Epidermal melanocyte (primary cell): ENCODE measurements around the gene TEDC2.

Experiments used
- DNase-seq: peaks from one replicate; pipeline ENCODE4 v3.0.0; 2011; ENCODE audit warnings: low spot score; ENCODE audit not compliant: insufficient read length

Gene TEDC2

GRCh38 chr16:2465653-2466415, 5.9 kb downstream of the TEDC2 start:
- peak; percentile 16 for DNase-seq

- peak; percentile 11 for DNase-seq
Observed at GRCh38 chr16:2466667-2467527, 7.0 kb downstream of the TEDC2 start.

- DNase-seq = peak; percentile 90
Observed at GRCh38 chr16:2467528-2468232, 7.8 kb downstream of the TEDC2 start.

GRCh38 chr16:2468233-2468724, 8.4 kb downstream of the TEDC2 start:
- peak; percentile 23 for DNase-seq

- DNase-seq = peak; percentile 30
Observed at GRCh38 chr16:2468725-2469398, 9.0 kb downstream of the TEDC2 start.

- DNase-seq = peak; percentile 28
Observed at GRCh38 chr16:2469399-2470233, 9.7 kb downstream of the TEDC2 start.

GRCh38 chr16:2470234-2470601, 10.3 kb downstream of the TEDC2 start:
- peak; percentile 13 for DNase-seq

- no peak for DNase-seq
Observed at GRCh38 chr16:2470603-2471015, 10.7 kb downstream of the TEDC2 start.

GRCh38 chr16:2471016-2471652, 11.2 kb downstream of the TEDC2 start, which contains the start of gene NTN3:
Gene NTN3, plus strand, starts transcription at chr16:2471297. Its CDS starts 405 bp downstream, at chr16:2471702.
- peak; percentile 60 for DNase-seq

GRCh38 chr16:2471653-2472487, 12.0 kb downstream of the TEDC2 start:
- DNase-seq = peak; percentile 9

- DNase-seq = peak; percentile 4
Observed at GRCh38 chr16:2472488-2472864, 12.6 kb downstream of the TEDC2 start.

GRCh38 chr16:2472885-2473445, 13.1 kb downstream of the TEDC2 start:
- peak; percentile 15 for DNase-seq

GRCh38 chr16:2473446-2473926, 13.6 kb downstream of the TEDC2 start:
- DNase-seq = peak; percentile 14

- peak; percentile 68 for DNase-seq
Observed at GRCh38 chr16:2473999-2474876, 14.3 kb downstream of the TEDC2 start.

- DNase-seq = peak; percentile 100
Observed at GRCh38 chr16:2474877-2475412, 15.0 kb downstream of the TEDC2 start, which contains the start of gene TBC1D24. Gene TBC1D24, plus strand, starts transcription at chr16:2475127. Its CDS starts 21,022 bp downstream, at chr16:2496149.

- no peak for DNase-seq
Observed at GRCh38 chr16:2475413-2476344, 15.8 kb downstream of the TEDC2 start.
